Heart left ventricle (tissue), 16 donors: ENCODE data around the gene ODF4. TPM values are rescaled to one million over a fixed set of nuclear protein-coding genes. Genes with fewer than 3 reads are reported as not detected.

Experiments
- ATAC-seq, 4 donors: fragments of 200-7000 bp; cut with Tn5 transposase; one replicate each; pipeline ENCODE4 v1.9.1; 2020 to 2022; ENCODE audit warnings: moderate library complexity in 4 of 4, mild to moderate bottlenecking in 3 of 4, moderate number of reproducible peaks in 1 of 4
- DNase-seq, 5 donors: peaks; one replicate each; pipeline ENCODE4 v3.0.0-alpha.2; 2020
- H3K27ac ChIP-seq, 12 donors: fragments of 200-600 bp; sonication (generic) in 4 of 12; one replicate each; pipeline versions ENCODE4 v1.5.0 to v1.8.0; 2016 to 2022; ENCODE audit warnings: mild to moderate bottlenecking in 2 of 12
- H3K27me3 ChIP-seq, 9 donors: fragments of 200-600 bp; sonication (generic) in 2 of 9; one replicate each; pipeline versions ENCODE4 v1.5.1 to v1.8.0; 2016 to 2022; ENCODE audit warnings: mild to moderate bottlenecking in 3 of 9
- H3K36me3 ChIP-seq, 9 donors: fragments of 200-600 bp; sonication (generic) in 2 of 9; one replicate each; pipeline versions ENCODE4 v1.5.0 to v1.8.0; 2018 to 2022; ENCODE audit warnings: mild to moderate bottlenecking in 2 of 9
- H3K4me1 ChIP-seq, 12 donors: fragments of 200-600 bp; sonication (generic) in 4 of 12; one replicate each; pipeline versions ENCODE4 v1.5.0 to v1.8.0; 2016 to 2022; ENCODE audit warnings: mild to moderate bottlenecking in 3 of 12
- H3K4me3 ChIP-seq, 12 donors: fragments of 200-600 bp; sonication (generic) in 4 of 12; one replicate each; pipeline versions ENCODE4 v1.5.0 to v1.8.0; 2017 to 2022; ENCODE audit warnings: mild to moderate bottlenecking in 9 of 12, moderate library complexity in 4 of 12
- H3K9me3 ChIP-seq, 12 donors: fragments of 200-600 bp; sonication (generic) in 4 of 12; one replicate each; pipeline versions ENCODE4 v1.5.0 to v1.8.0; 2016 to 2022; ENCODE audit warnings: mild to moderate bottlenecking in 1 of 12
- POLR2A ChIP-seq, 2 donors: fragments of 450-650 bp; IDR thresholded peaks; one replicate each; pipeline ENCODE4 v1.6.1; 2017; ENCODE audit warnings: antibody characterized with exemption in 2 of 2, mild to moderate bottlenecking in 2 of 2, moderate library complexity in 2 of 2
- WGBS, 4 donors: extraction: QIAGEN DNeasy Blood & Tissue Kit in 2 of 4; methylation state at CpG; one replicate each; pipeline versions ENCODE4 v1.1.5 to v1.1.7; 2013 to 2018; 5-methylcytosine and 5-hydroxymethylcytosine counted together
- intact Hi-C, 10 donors: fragments of 100-400 bp; cut with DNase I; formaldehyde crosslinking; loops; one replicate each; pipeline versions ENCODE4 v1.11.1 to v1.14.2; 2022
- polyA plus RNA-seq, 2 donors: library from polyadenylated mRNA; stranded (reverse); fragments of 200-250 nt; gene quantifications; one replicate each; pipeline ENCODE4 v1.2.3, GENCODE V29; 2013
- total RNA-seq, 9 donors: library from RNA; depleted of rRNA in 2 of 9; stranded (reverse); fragments of >200 nt in 2 of 9; fragmentation: NEBNext Ultra II Directional in 3 of 9; extraction: Animal tissue kit (Norgen Biotek cat#: 25700) in 3 of 9; gene quantifications; one replicate each; pipeline versions ENCODE4 v1.1.0 to v1.2.4, GENCODE V29; 2016 to 2023
- TF ChIP-seq, protein P1 (sequence below), 12 donors: fragments of 200-600 bp; sonication (generic) in 4 of 12; IDR thresholded peaks; one replicate each; pipeline versions ENCODE4 v1.5.0 to v1.8.0; 2018 to 2022; ENCODE audit warnings: antibody characterized with exemption in 12 of 12, mild to moderate bottlenecking in 5 of 12
- donor health status: ischemic (EF 13 %, LVEDD 7.1; RV severe dilation, severe dysfunction).
- donor health status: healthy with polysubstance abuse.
- donor health status: DM: no; HTN: yes; CAD: no.
- donor health status: DM: no; HTN: no; CAD: no.
- donor health status: ischemic (EF 25% LVEDD 6.9; RV normal size, moderate dysfunction).
- donor health status: ischemic (EF 25% LVEDD 5.7; RV mildly dilated, moderate dysfunction).
- donor health status: healthy.
- donor health status: DM: yes; HTN: yes; CAD: no.
- donor health status: ischemic (EF 35%, LVEDD 5.7; RV mildly dilated, moderate dysfunction).
- donor health status: nonischemic (EF 11% LVEDD 7.7; RV severe dilation, severe dysfunction).
- donor health status: DM: yes; HTN: yes; CAD: no.
- donor health status: PGD.
- donor health status: ischemic (EF 29% LVEDD 5.4; RV normal size, mild dysfunction).
- donor health status: nonischemic (EF 23%, LVEDD 6.1; RV moderate dilation, normal function).

Gene ODF4
- total and polyA plus RNA-seq, 11 donors: not detected

- Histone ChIP-seq H3K9me3 (no peaks in the 10 kb centered on the region), H3K27ac (peak overlapping the region in 7 of 12 donors; percentile 25 to 88 (median 83)), H3K36me3 (peaks cover 0 to 15% (median 3%) of the 10 kb centered on the region in 9 donors), H3K27me3 (peaks cover 0 to 19% (median 0%) of the 10 kb centered on the region in 9 donors), H3K4me1 (peaks cover 0 to 36% (median 24%) of the 10 kb centered on the region in 12 donors), H3K4me3 (no peak overlapping the region)
- peak in 1 of 4 donors; percentile 5 for ATAC-seq
- TF ChIP-seq, protein P1, sequence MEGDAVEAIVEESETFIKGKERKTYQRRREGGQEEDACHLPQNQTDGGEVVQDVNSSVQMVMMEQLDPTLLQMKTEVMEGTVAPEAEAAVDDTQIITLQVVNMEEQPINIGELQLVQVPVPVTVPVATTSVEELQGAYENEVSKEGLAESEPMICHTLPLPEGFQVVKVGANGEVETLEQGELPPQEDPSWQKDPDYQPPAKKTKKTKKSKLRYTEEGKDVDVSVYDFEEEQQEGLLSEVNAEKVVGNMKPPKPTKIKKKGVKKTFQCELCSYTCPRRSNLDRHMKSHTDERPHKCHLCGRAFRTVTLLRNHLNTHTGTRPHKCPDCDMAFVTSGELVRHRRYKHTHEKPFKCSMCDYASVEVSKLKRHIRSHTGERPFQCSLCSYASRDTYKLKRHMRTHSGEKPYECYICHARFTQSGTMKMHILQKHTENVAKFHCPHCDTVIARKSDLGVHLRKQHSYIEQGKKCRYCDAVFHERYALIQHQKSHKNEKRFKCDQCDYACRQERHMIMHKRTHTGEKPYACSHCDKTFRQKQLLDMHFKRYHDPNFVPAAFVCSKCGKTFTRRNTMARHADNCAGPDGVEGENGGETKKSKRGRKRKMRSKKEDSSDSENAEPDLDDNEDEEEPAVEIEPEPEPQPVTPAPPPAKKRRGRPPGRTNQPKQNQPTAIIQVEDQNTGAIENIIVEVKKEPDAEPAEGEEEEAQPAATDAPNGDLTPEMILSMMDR (IDR thresholded peaks at IDR 0.05): no peak
- no peak for TF ChIP-seq POLR2A (IDR thresholded peaks at IDR 0.05)
- DNase-seq: no peak
- intact Hi-C loops: loop anchor here in 3 of 10 donors (5.0 to 10.0 kb wide), 2 partner anchors 37 to 50 kb away; partner anchors contain the start of gene KRABD2 (in 1 of the 3)
- 53 to 74% (median 66%) methylated on average over 5 of the region's 5 CpGs for WGBS, 4 donors
Measured at GRCh38 chr17:8324923-8325322, 14.7 kb upstream of the ODF4 start.

DNA sequence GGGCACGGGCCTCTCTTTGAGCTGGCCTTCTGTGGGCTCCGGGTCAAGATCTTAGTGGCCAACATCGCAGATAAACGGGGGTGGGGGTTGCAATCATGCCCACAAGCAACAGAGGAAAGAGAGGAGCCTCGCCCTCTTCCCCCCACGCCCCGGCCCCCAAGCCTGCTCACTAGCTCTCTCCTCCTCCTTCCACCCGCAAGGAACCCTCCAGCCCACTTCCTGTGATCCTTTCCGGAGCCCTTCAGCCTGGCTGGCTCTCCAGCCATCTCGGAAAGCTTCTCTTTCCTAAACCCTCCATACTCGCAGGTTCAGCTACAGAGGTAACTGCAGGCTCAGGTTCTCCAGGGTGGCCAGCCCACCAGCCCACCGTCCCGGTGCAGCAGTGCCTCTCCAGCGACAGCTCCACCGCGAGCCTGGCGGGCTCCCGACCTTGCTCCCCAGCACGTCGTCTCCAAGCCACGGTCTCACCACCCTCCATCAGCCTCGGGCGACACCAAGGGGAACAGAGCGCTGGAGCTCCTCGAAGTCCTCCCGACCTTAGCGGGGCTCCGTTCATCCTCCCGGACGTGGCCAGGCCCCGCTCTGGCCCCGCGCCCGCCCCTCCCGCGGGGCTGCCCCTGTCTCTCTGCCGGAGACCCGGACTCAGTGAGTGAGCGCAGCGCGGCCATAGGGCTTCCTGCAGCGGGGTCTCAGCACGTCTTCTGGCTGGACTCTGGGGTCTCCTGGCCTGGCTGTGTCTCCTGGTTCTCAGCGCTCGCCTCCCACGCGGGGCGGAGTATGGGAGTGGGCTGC, 12.9 kb upstream of the ODF4 start:
- H3K27ac ChIP-seq: peak overlapping the region; percentile 49 to 88 (median 80)
- peak overlapping the region; percentile 32 to 72 (median 62) for H3K4me3 ChIP-seq
- TF ChIP-seq, protein P1 (IDR thresholded peaks at IDR 0.05): peak in 1 of 12 donors; percentile 3
- TF ChIP-seq POLR2A (IDR thresholded peaks at IDR 0.05): no peak
- DNase-seq (peak; percentile 47 to 73 (median 57)), ATAC-seq (peak; percentile 28 to 75 (median 73))
- no peaks in the 10 kb centered on the region for H3K9me3 ChIP-seq
- intact Hi-C loops: loop anchor here in 4 of 10 donors (2.0 to 10.0 kb wide), 5 partner anchors 16 to 56 kb away; partner anchors contain the start of genes KRABD2 (in 2 of the 4), ARHGEF15 (in 1 of the 4) and RPL26 (in 1 of the 4)
- H3K4me1 ChIP-seq: peaks cover 0 to 36% (median 22%) of the 10 kb centered on the region in 12 donors
- H3K36me3 ChIP-seq: peaks cover 0 to 6% (median 0%) of the 10 kb centered on the region in 9 donors
- peaks cover 0 to 19% (median 0%) of the 10 kb centered on the region in 9 donors for H3K27me3 ChIP-seq
- 3 to 8% (median 4%) methylated on average over 28 to 48 of the region's 48 CpGs for WGBS, 4 donors

DNA sequence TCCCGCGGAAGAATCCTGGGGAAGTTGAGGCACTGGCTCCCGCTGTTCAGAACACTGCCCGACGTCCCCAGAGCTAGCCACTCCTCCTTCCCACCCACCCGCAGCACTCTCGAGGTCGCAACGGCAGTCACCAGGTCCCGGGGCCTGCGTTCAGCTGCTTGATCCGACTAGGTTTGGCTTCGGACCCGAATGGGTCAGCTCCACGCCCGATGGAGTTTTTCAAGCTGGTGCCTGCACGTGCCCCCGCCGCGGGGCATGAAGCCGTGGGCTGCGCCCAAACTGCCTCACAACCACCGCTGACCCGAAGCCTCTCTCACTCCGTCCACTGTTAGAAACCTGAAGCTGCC, 12.4 kb upstream of the ODF4 start:
- intact Hi-C loops: loop anchor here in 4 of 10 donors (2.0 to 10.0 kb wide), 5 partner anchors 16 to 56 kb away; partner anchors contain the start of genes KRABD2 (in 2 of the 4), ARHGEF15 (in 1 of the 4) and RPL26 (in 1 of the 4)
- no peaks in the 10 kb centered on the region for H3K9me3 ChIP-seq
- DNase-seq (no peak), ATAC-seq (peak in 3 of 4 donors; percentile 28 to 49 (median 41))
- H3K27me3 ChIP-seq: peaks cover 0 to 19% (median 0%) of the 10 kb centered on the region in 9 donors
- peaks cover 0 to 2% (median 0%) of the 10 kb centered on the region in 9 donors for H3K36me3 ChIP-seq
- TF ChIP-seq, protein P1 (IDR thresholded peaks at IDR 0.05): no peak
- TF ChIP-seq POLR2A (IDR thresholded peaks at IDR 0.05): no peak
- peak overlapping the region; percentile 32 to 72 (median 62) for H3K4me3 ChIP-seq
- peaks cover 0 to 36% (median 22%) of the 10 kb centered on the region in 12 donors for H3K4me1 ChIP-seq
- 15 to 31% (median 20%) methylated on average over 15 to 25 of the region's 25 CpGs for WGBS, 4 donors
- peak overlapping the region; percentile 49 to 88 (median 80) for H3K27ac ChIP-seq

GRCh38 chr17:8332128-8332527, 7.5 kb upstream of the ODF4 start:
- TF ChIP-seq POLR2A (IDR thresholded peaks at IDR 0.05): no peak
- TF ChIP-seq, protein P1 (IDR thresholded peaks at IDR 0.05): no peak
- DNase-seq: no peak
- intact Hi-C loops: no loop called here
- Histone ChIP-seq H3K4me3 (no peak overlapping the region), H3K27me3 (peaks cover 0 to 7% (median 0%) of the 10 kb centered on the region in 9 donors), H3K4me1 (peaks cover 0 to 9% (median 3%) of the 10 kb centered on the region in 12 donors), H3K9me3 (no peaks in the 10 kb centered on the region), H3K36me3 (no peaks in the 10 kb centered on the region), H3K27ac (no peak overlapping the region)
- 86 to 96% (median 88%) methylated on average over 2 of the region's 2 CpGs for WGBS, 4 donors
- ATAC-seq: no peak
